GM21367 (cell line): ENCODE measurements around the gene REPS1.

ENCODE experiments used
- ATAC-seq: cut with Tn5 transposase; IDR thresholded peaks from one replicate; pipeline ENCODE4 v1.9.1; 2021; ENCODE audit not compliant: unreplicated experiment

Gene REPS1

DNA sequence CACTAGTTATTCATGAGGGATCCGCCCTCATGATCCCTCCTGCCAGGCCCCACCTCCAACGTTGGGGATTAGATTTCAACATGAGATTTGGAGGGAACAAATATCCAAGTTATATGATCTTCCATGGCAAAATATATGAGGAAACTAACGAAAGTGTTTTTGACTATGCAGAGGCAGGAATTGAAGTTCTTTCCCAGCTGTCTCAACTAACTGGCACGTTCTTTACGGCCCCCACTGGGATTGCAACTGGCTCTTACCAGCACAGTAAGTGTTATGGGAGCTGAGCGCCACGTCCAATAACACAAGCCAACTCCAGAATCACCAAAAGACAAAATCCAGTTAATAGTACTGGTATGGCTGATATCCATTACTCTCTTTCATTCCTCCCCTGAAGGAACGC is 125.6 kb downstream of the REPS1 start:
- ATAC-seq: no peak

GRCh38 chr6:138857775-138858174 is 130.3 kb downstream of the REPS1 start:
- ATAC-seq: no peak

DNA sequence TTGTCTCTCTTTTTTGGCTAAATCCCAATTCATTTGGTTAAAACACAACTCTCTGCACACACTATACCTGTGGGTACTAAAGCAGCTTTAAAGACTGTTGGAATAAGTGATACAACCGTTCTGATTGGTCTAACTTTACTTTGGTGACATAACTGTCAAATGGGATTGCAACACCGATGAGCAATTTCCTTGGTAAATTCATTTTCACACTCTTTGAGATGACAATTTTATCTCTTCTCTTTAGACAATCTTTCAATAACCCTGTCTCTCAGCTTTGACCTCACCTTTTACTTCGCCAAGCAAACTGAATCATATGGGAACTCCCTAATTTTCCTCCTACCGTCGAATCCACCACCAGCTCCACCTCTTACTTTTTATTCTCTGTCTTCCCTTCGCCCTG is 131.4 kb downstream of the REPS1 start:
- ATAC-seq: no peak
